ENCODE measurements around the gene ADAM33. TPM values are rescaled to one million over a fixed set of nuclear protein-coding genes. Genes with fewer than 3 reads are reported as not detected.

Gene ADAM33
- total and polyA plus RNA-seq, 2 of the 8 experiments (the other 6 are each of a cell fraction or from before 2014, with no cell fraction given), result 4.2 to 6.0 TPM

DNA sequence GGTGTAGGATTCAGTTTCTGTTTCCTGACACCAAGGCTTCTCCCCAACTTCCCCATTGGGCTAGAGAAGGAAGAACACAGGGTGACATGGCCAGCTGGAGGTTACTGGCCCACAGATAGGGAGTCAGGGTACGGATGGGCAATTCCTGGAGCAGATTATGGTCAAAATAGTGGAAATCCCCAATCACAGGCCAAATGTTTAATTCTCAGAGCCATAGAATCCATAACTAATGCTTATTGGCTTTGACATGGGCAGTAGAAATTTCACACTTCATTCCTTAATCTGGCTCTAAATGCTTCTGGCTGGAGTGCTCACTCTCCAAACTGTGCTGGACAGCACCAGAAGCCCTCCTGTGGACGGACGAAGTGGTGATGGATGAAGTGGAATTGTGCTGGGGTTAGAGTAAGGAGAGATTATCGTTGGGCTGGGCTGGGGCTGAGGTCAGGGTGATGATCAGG is 29.7 kb upstream of the ADAM33 start:
- no peaks in the 10 kb centered on the region for H3K36me3 ChIP-seq (ENCODE audit: control insufficient read depth in 2 of 4, insufficient read depth in 4 of 4, low read length in 3 of 4)
- H4K5ac ChIP-seq (ENCODE audit: insufficient read length, low read depth, low read length), result no peak overlapping the region
- POLR2A ChIA-PET (ENCODE audit: partially characterized antibody), result interaction anchor here (1.2 to 1.4 kb wide), 2 partner anchors 34 to 40 kb away, joined by 3 read pairs; no protein-coding TSS in a partner anchor
- H3K23ac ChIP-seq (ENCODE audit: insufficient read length), result no peak overlapping the region
- H2BK15ac ChIP-seq (ENCODE audit: low read length), result 0 out of 2 replicates have a peak overlapping the region, but pooled peaks have one; percentile 12
- H3K9me3 ChIP-seq (ENCODE audit: insufficient read depth in 2 of 2, low read depth in 1 of 2, low read length in 1 of 2), result no peaks in the 10 kb centered on the region
- no peaks in the 10 kb centered on the region for H3K27me3 ChIP-seq (replicated peaks in 1 of 4; ENCODE audit: control insufficient read depth in 3 of 4, extremely low read depth in 1 of 4, insufficient read depth in 3 of 4, low read length in 3 of 4)
- H2AFZ ChIP-seq (ENCODE audit: low read length), result 0 out of 2 replicates have a peak overlapping the region, but pooled peaks have one; percentile 10
- H3K4me2 ChIP-seq (ENCODE audit: insufficient read depth in 1 of 2, low read depth in 2 of 2, low read length in 2 of 2), result no peak overlapping the region
- no peak overlapping the region for H3K27ac ChIP-seq (ENCODE audit: low read depth, low read length)
- H3K14ac ChIP-seq (ENCODE audit: insufficient read length), result no peak overlapping the region
- no peak overlapping the region for H4K8ac ChIP-seq (ENCODE audit: extremely low read depth, insufficient read depth, low read length)
- H3K23me2 ChIP-seq (ENCODE audit: low read depth, low read length), result peaks cover 4% of the 10 kb centered on the region; the same call in 1 of the 2 replicates
- H4K20me1 ChIP-seq (replicated peaks in 1 of 2; ENCODE audit: control insufficient read depth in 1 of 2, insufficient read depth in 2 of 2, low read length in 2 of 2), result no peaks in the 10 kb centered on the region
- no peak overlapping the region for H3K18ac ChIP-seq (ENCODE audit: extremely low read depth, low read length)
- no peaks in the 10 kb centered on the region for H3K4me1 ChIP-seq (replicated peaks in 1 of 4; ENCODE audit: control insufficient read depth in 3 of 4, insufficient read depth in 4 of 4, low read length in 3 of 4)
- no peak overlapping the region for H3K4me3 ChIP-seq (ENCODE audit: extremely low read depth in 1 of 4, insufficient read depth in 2 of 4, low read depth in 3 of 4, low read length in 4 of 4)
- no peak for TF ChIP-seq EZH2 (IDR thresholded peaks at IDR 0.05; ENCODE audit: low read depth, low read length, severe bottlenecking)
- no peak for TF ChIP-seq POLR2A (IDR thresholded peaks at IDR 0.05; ENCODE audit: control extremely low read depth in 1 of 2, low read depth in 2 of 2, low read length in 2 of 2)
- no peak overlapping the region for H2BK12ac ChIP-seq (ENCODE audit: low read depth, low read length)
- H3K56ac ChIP-seq (replicated peaks; ENCODE audit: insufficient read length, low read depth, low read length), result no peak overlapping the region
- H3K79me2 ChIP-seq (ENCODE audit: control insufficient read depth in 1 of 2, insufficient read depth in 2 of 2, low read length in 2 of 2), result no peaks in the 10 kb centered on the region
- no peak for FAIRE-seq
- no peaks in the 10 kb centered on the region for H3K79me1 ChIP-seq (ENCODE audit: low read depth, low read length)
- no peak overlapping the region for H2BK120ac ChIP-seq (replicated peaks; ENCODE audit: low read depth, low read length)
- CTCF ChIA-PET (ENCODE audit: partially characterized antibody), result interaction anchor here (0.6 to 42.0 kb wide), 20 partner anchors 9 to 148 kb away, joined by 3 to 1432 read pairs (median 8); partner anchors contain the start of genes ADAM33, ADISSP and HSPA12B
- H2BK20ac ChIP-seq (ENCODE audit: low read length), result no peak overlapping the region
- DNase-seq (ENCODE audit: low read depth in 1 of 2, low spot score in 2 of 2), result no peak
- 86% methylated on average over 4 of the region's 4 CpGs; no CpG with 5 or more reads in 1 of the 2 experiments for WGBS, 2 experiments (ENCODE audit: extremely low coverage in 1 of 2, insufficient coverage in 1 of 2, insufficient read length in 1 of 2, insufficient replicate concordance in 2 of 2, low coverage in 1 of 2, low lambda C conversion rate in 2 of 2, missing lambda C conversion rate in 1 of 2)
- no peak overlapping the region for H3K9ac ChIP-seq (replicated peaks in 1 of 4; ENCODE audit: extremely low read depth in 1 of 4, low read depth in 3 of 4, low read length in 3 of 4)
- no peak overlapping the region for H2AK5ac ChIP-seq (ENCODE audit: low read depth, low read length)
- no peak overlapping the region for H3K4ac ChIP-seq (replicated peaks; ENCODE audit: insufficient read length, low read depth, low read length)
- H2BK5ac ChIP-seq (ENCODE audit: low read depth, low read length), result no peak overlapping the region
- no peak overlapping the region for H4K91ac ChIP-seq (replicated peaks; ENCODE audit: insufficient read length, low read length)

Measured in H1 (cell line).